ENCODE results near the gene RSPH3.

- TF ChIP-seq CTCF (IDR thresholded peaks at IDR 0.05; ENCODE audit: low read depth, low read length, poor library complexity, severe bottlenecking) (no peak), EZH2phosphoT487 (IDR thresholded peaks at IDR 0.05; ENCODE audit: borderline replicate concordance, low read length) (no peak)
Measured at GRCh38 chr6:158970640-158971275, 29.2 kb downstream of the RSPH3 start.
